Activated B cell treated with CpG ODN at 0.5 μM for 24 hours (primary cell): Measurements from ENCODE around the gene FAM83G. TPM values are rescaled to one million over a fixed set of nuclear protein-coding genes. Genes with fewer than 3 reads are reported as not detected.

Experiments used
- ATAC-seq: fragments of 200-7000 bp; cut with Tn5 transposase; one replicate; pipeline ENCODE4 v1.10.0; 2021; ENCODE audit warnings: low read depth, mild to moderate bottlenecking, moderate library complexity
- CTCF ChIA-PET: fragments of 350-600 bp; sonication (Branson Sonifier 250); formaldehyde crosslinking; loops from one replicate; lab custom pipeline; 2021; ENCODE audit warnings: antibody characterized with exemption; lab: Charles Lee
- POLR2A ChIA-PET: fragments of 350-600 bp; sonication (Branson Sonifier 250); formaldehyde crosslinking; loops from one replicate; lab custom pipeline; 2021; ENCODE audit warnings: antibody characterized with exemption; lab: Charles Lee
- DNase-seq: peaks from one replicate; pipeline ENCODE4 v3.0.0; 2022
- H3K27ac Mint-ChIP-seq: one replicate; pipeline ENCODE4 v1.8.0; 2020; ENCODE audit warnings: mixed read lengths
- H3K27me3 Mint-ChIP-seq: one replicate; pipeline ENCODE4 v1.8.0; 2021; ENCODE audit warnings: mixed read lengths
- H3K36me3 Mint-ChIP-seq: one replicate; pipeline ENCODE4 v1.8.0; 2021; ENCODE audit warnings: low read depth, mixed read lengths
- H3K4me1 Mint-ChIP-seq: one replicate; pipeline ENCODE4 v1.8.0; 2021; ENCODE audit warnings: mixed read lengths
- H3K4me3 Mint-ChIP-seq: one replicate; pipeline ENCODE4 v1.8.0; 2020; ENCODE audit warnings: mild to moderate bottlenecking, mixed read lengths
- H3K9me3 Mint-ChIP-seq: one replicate; pipeline ENCODE4 v1.8.0; 2020; ENCODE audit warnings: mixed read lengths
- intact Hi-C: fragments of 100-400 bp; cut with micrococcal nuclease; formaldehyde crosslinking; loops from one replicate; pipeline ENCODE4 v1.15.1; 2024
- total RNA-seq: library from RNA; stranded (reverse); gene quantifications from 2 replicates; pipeline ENCODE4 v1.2.3, GENCODE V29; 2022
- TF ChIP-seq, protein P1 (sequence below): fragments of 200-600 bp; IDR thresholded peaks from one replicate; pipeline ENCODE4 v1.8.0; 2022; ENCODE audit warnings: antibody characterized with exemption, mild to moderate bottlenecking

FAM83G gene
- total RNA-seq, 1 donor from 2014 or later = 13.9 TPM

DNA sequence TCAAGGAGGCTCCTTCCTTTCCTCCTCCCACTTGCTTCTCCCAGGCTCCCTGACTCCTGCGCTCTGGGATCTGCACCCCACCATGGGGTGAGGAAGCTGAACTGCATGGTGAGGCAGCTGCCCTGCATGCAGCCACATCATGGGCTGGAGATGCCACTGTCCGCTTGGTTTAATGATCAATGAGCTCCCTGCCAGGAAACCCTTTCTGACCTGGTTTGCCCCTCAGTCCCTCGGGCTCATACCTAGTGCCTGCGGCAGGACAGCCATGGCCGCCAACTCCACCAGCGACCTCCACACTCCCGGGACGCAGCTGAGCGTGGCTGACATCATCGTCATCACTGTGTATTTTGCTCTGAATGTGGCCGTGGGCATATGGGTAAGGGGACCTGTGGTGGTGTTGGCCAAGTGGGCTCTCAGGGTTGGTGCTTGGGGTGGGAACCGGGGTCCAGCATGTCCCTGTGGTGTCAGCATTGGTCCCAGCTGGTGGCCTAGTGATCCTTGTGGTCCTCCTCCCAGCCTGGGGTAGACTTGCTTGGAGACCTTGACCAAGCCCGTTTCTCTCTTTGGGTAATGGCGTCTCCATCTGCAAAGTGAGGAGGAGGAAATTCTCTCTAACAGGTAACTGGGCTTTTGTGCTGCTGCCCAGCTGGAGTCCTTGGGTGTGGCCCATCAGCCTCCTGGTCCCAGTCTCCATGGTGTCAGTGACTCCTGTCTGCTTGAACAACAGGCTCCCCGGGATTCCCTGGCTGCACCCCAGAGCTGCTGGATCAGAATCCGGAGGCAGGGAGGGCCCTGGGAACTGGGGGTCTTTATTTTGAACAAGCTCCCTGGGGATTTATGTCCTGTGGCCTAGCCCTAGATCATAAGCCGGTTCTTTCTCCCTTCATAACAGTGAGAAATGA lies 52.4 kb downstream of the FAM83G start, which contains the start of gene SLC5A10:
Gene SLC5A10, plus strand, starts transcription at position 225 of the 902 bp plus-strand sequence. Its CDS starts 41 bp downstream, at position 266.
- H3K36me3 Mint-ChIP-seq = no peaks in the 10 kb centered on the region
- intact Hi-C loops = no loop called here
- H3K4me3 Mint-ChIP-seq = no peak within 1 kb of the TSS
- no peaks in the 10 kb centered on the region for H3K9me3 Mint-ChIP-seq
- POLR2A ChIA-PET = no interaction called here
- H3K4me1 Mint-ChIP-seq = peaks cover 4% of the 10 kb centered on the region
- H3K27ac Mint-ChIP-seq = no peak within 1 kb of the TSS
- TF ChIP-seq, protein P1, sequence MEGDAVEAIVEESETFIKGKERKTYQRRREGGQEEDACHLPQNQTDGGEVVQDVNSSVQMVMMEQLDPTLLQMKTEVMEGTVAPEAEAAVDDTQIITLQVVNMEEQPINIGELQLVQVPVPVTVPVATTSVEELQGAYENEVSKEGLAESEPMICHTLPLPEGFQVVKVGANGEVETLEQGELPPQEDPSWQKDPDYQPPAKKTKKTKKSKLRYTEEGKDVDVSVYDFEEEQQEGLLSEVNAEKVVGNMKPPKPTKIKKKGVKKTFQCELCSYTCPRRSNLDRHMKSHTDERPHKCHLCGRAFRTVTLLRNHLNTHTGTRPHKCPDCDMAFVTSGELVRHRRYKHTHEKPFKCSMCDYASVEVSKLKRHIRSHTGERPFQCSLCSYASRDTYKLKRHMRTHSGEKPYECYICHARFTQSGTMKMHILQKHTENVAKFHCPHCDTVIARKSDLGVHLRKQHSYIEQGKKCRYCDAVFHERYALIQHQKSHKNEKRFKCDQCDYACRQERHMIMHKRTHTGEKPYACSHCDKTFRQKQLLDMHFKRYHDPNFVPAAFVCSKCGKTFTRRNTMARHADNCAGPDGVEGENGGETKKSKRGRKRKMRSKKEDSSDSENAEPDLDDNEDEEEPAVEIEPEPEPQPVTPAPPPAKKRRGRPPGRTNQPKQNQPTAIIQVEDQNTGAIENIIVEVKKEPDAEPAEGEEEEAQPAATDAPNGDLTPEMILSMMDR = no peak
- H3K27me3 Mint-ChIP-seq = peaks cover 10% of the 10 kb centered on the region
- DNase-seq (no peak), ATAC-seq (no peak)
- CTCF ChIA-PET = no interaction called here

DNA sequence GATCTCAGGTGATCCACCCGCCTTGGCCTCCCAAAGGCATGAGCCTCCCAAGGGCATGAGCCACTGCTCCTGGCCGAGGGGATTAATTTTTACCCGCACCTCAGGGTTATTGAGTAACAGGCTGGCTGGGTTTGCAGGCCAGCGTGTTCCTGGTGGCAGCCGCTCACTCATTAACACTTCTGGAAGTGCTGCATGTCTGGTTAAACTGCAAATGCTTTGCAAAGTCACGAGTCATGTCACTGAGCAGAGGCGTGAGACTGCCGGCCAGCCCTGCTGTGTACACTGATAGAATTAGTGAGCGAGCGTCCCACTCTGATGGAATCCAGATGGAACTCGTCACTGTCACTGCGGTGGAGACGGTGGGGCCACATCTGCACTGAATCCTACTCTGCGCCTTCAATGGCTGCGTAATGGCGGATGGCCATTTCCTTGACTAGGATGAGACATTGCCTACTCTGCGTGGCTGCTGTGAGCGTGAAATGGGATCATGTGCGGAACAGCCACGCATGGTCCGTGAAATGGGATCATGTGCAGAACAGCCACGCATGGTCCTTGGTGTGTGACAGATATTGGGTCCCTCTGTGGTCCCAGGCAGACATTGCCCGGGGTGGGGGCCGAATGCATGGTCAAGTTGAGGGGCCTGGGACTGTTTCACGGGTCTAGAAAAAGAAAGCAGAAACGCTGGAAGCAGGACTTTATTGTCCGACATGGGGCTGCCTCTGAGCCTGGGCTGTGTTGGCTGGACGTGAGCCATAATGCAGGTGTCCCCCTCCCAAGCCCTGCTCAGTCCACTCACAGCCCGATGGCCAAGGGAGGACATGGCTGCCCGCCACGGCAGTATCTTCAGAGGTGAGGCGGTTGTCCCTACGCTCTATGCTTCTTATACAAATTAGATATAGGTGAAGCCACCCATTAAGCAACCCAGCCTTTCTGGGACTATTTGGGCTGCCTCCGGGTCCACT lies 53.3 kb downstream of the FAM83G start:
- no peak overlapping the region for H3K4me3 Mint-ChIP-seq

DNA sequence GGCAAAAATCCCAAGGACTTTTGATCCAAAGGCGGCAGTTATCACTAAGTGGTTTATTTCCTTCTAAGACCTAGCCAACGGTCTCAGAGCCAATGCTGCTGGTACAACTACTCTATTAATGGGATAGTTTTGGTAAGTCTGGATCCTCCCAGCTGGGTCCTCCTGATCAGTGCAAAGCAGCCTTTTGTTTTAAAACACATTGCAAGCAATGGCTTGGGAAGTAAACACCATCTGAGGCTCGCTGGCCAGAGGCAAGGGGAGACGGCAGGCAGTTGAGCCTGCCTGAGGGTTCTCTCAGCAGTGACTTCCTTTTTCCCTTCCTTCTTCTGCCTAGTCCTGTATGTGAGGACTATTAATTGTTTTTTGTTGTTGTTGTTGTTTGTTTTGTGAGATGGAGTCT lies 54.2 kb downstream of the FAM83G start:
- Mint-ChIP-seq H3K36me3 (no peaks in the 10 kb centered on the region), H3K4me3 (no peak overlapping the region), H3K9me3 (no peaks in the 10 kb centered on the region), H3K4me1 (peaks cover 1% of the 10 kb centered on the region), H3K27ac (no peak overlapping the region), H3K27me3 (peaks cover 24% of the 10 kb centered on the region)
- ChIA-PET CTCF (no interaction called here), POLR2A (no interaction called here)
- intact Hi-C loops = no loop called here
- no peak for DNase-seq
- TF ChIP-seq, protein P1 = no peak
- ATAC-seq = no peak

More for the DNA sequence above, 53.3 kb downstream of the FAM83G start:
- ChIA-PET POLR2A (no interaction called here), CTCF (no interaction called here)
- peaks cover 18% of the 10 kb centered on the region for H3K27me3 Mint-ChIP-seq
- H3K27ac Mint-ChIP-seq = no peak overlapping the region
- no peak for DNase-seq
- no peaks in the 10 kb centered on the region for H3K36me3 Mint-ChIP-seq
- peaks cover 4% of the 10 kb centered on the region for H3K4me1 Mint-ChIP-seq
- TF ChIP-seq, protein P1 = no peak
- ATAC-seq = no peak
- H3K9me3 Mint-ChIP-seq = no peaks in the 10 kb centered on the region
- intact Hi-C loops = no loop called here

DNA sequence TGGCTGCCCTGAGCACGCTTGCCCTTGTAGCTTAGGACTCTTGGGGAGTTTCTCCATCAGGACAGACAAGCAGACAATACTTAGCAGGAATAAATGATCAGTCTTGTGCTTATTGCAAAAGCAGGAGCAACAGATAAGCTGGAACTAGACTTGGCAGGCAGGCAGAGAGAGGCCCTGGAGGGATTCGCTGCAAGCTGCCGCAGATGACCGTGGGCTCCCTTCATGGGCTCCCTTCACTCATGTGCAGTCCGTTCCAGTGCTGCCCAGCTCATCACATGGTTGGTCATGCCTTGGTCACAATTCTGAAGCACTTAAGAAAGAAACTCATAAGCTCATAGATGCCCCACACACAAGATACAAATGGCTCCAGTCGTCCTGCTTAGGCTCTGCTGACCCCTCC lies 55.0 kb downstream of the FAM83G start:
- POLR2A ChIA-PET = no interaction called here
- H3K4me1 Mint-ChIP-seq = peaks cover 7% of the 10 kb centered on the region
- no peak for ATAC-seq
- no peak for DNase-seq
- CTCF ChIA-PET = no interaction called here
- intact Hi-C loops = no loop called here
- H3K9me3 Mint-ChIP-seq = no peaks in the 10 kb centered on the region
- TF ChIP-seq, protein P1 = no peak
- peaks cover 24% of the 10 kb centered on the region for H3K27me3 Mint-ChIP-seq
- no peak overlapping the region for H3K27ac Mint-ChIP-seq
- no peak overlapping the region for H3K4me3 Mint-ChIP-seq
- H3K36me3 Mint-ChIP-seq = no peaks in the 10 kb centered on the region
